ENCODE measurements around the gene UCN2.

DNA sequence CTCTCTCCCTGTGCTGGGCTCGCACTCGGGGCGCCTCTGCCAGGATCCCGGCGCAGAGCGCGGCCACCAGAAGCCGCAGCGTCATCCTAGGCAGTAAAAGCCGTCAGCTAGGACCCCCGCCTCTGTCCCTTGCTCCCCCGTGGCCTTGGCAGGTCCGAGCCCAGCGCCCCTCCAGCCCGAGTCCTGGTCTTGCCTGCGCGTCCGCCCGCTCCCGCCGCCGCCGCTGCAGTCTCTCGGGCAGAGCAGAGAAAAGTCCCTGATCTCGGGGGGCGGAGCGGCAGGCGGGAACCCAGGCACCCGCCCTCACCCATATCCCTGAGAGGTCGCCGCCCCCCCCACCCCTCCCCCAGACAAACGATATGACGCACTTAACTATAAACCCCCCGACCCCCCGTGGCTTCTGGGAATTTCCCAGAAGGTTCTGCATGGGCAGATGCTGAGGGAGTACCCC is 31.5 kb upstream of the UCN2 start, which contains the start of gene COL7A1:
- TF ChIP-seq, protein P1, sequence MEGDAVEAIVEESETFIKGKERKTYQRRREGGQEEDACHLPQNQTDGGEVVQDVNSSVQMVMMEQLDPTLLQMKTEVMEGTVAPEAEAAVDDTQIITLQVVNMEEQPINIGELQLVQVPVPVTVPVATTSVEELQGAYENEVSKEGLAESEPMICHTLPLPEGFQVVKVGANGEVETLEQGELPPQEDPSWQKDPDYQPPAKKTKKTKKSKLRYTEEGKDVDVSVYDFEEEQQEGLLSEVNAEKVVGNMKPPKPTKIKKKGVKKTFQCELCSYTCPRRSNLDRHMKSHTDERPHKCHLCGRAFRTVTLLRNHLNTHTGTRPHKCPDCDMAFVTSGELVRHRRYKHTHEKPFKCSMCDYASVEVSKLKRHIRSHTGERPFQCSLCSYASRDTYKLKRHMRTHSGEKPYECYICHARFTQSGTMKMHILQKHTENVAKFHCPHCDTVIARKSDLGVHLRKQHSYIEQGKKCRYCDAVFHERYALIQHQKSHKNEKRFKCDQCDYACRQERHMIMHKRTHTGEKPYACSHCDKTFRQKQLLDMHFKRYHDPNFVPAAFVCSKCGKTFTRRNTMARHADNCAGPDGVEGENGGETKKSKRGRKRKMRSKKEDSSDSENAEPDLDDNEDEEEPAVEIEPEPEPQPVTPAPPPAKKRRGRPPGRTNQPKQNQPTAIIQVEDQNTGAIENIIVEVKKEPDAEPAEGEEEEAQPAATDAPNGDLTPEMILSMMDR (IDR thresholded peaks at IDR 0.05; ENCODE audit: poor library complexity): no peak
- TF ChIP-seq EZH2phosphoT487 (IDR thresholded peaks at IDR 0.05; ENCODE audit: low read depth, severe bottlenecking, unreplicated experiment): no peak
- TF ChIP-seq EZH2 (IDR thresholded peaks at IDR 0.05; ENCODE audit: borderline replicate concordance): no peak

Data from hepatocyte (in vitro differentiated cells).